NT2/D1 (cell line): ENCODE measurements around the gene TM2D3.

Experiments
- DNase-seq: peaks from one replicate; pipeline ENCODE4 v3.0.0-alpha.2; 2011; ENCODE audit warnings: low read depth, low spot score
- H3K27me3 ChIP-seq: 2 replicates; pipeline ENCODE4 v1.6.0; 2011; ENCODE audit warnings: mild to moderate bottlenecking; ENCODE audit not compliant: insufficient read length, insufficient read depth
- H3K36me3 ChIP-seq: 2 replicates; pipeline ENCODE4 v1.6.1; 2011; ENCODE audit warnings: mild to moderate bottlenecking, low read length, mixed read lengths; ENCODE audit not compliant: insufficient read depth, insufficient read length
- H3K4me1 ChIP-seq: 2 replicates; pipeline ENCODE4 v1.5.1; 2011; ENCODE audit not compliant: insufficient read depth, insufficient read length
- H3K4me3 ChIP-seq: 2 replicates; pipeline ENCODE4 v1.5.1; 2011; ENCODE audit warnings: low read depth; ENCODE audit not compliant: insufficient read length
- H3K9ac ChIP-seq: 2 replicates; pipeline ENCODE4 v1.6.0; 2011; ENCODE audit warnings: low read depth; ENCODE audit not compliant: insufficient read length
- H3K9me3 ChIP-seq: 2 replicates; pipeline ENCODE4 v1.5.1; 2011; ENCODE audit warnings: mild to moderate bottlenecking, low read length; ENCODE audit not compliant: insufficient read depth
- SUZ12 ChIP-seq: IDR thresholded peaks from 2 replicates; pipeline ENCODE4 v1.6.1; 2011; ENCODE audit not compliant: insufficient read length, insufficient read depth; ENCODE audit errors: extremely low read depth
- YY1 ChIP-seq: IDR thresholded peaks from 2 replicates; pipeline ENCODE4 v1.6.1; 2011; ENCODE audit not compliant: insufficient read length, insufficient read depth
- ZNF274 ChIP-seq: IDR thresholded peaks from 2 replicates; pipeline ENCODE4 v1.6.1; 2011; ENCODE audit warnings: mild to moderate bottlenecking, low read depth, low read length

The TM2D3 gene

GRCh38 chr15:101615414-101615985 is 36.7 kb downstream of the TM2D3 start:
- DNase-seq: no peak
- Histone ChIP-seq H3K9me3 (no peaks in the 10 kb centered on the region), H3K9ac (no peak overlapping the region), H3K4me1 (no peaks in the 10 kb centered on the region), H3K4me3 (no peak overlapping the region), H3K27me3 (no peaks in the 10 kb centered on the region), H3K36me3 (no peaks in the 10 kb centered on the region)
- no peak for TF ChIP-seq YY1
- TF ChIP-seq SUZ12: no peak
- no peak for TF ChIP-seq ZNF274

GRCh38 chr15:101614761-101615160 is 37.4 kb downstream of the TM2D3 start:
- no peak for DNase-seq
- no peaks in the 10 kb centered on the region for H3K4me1 ChIP-seq
- no peak overlapping the region for H3K4me3 ChIP-seq
- H3K9me3 ChIP-seq: no peaks in the 10 kb centered on the region
- no peaks in the 10 kb centered on the region for H3K36me3 ChIP-seq
- H3K9ac ChIP-seq: no peak overlapping the region
- no peaks in the 10 kb centered on the region for H3K27me3 ChIP-seq
- TF ChIP-seq SUZ12 (no peak), ZNF274 (no peak), YY1 (no peak)

GRCh38 chr15:101614001-101614585 is 38.1 kb downstream of the TM2D3 start:
- H3K4me3 ChIP-seq: no peak overlapping the region
- H3K9me3 ChIP-seq: no peaks in the 10 kb centered on the region
- no peak overlapping the region for H3K9ac ChIP-seq
- TF ChIP-seq SUZ12 (no peak), ZNF274 (no peak), YY1 (no peak)
- H3K27me3 ChIP-seq: no peaks in the 10 kb centered on the region
- H3K4me1 ChIP-seq: no peaks in the 10 kb centered on the region
- no peaks in the 10 kb centered on the region for H3K36me3 ChIP-seq
- no peak for DNase-seq

- no peak for DNase-seq
- no peaks in the 10 kb centered on the region for H3K27me3 ChIP-seq
- H3K4me3 ChIP-seq: no peak overlapping the region
- TF ChIP-seq YY1 (no peak), SUZ12 (no peak), ZNF274 (no peak)
- no peak overlapping the region for H3K9ac ChIP-seq
- H3K4me1 ChIP-seq: no peaks in the 10 kb centered on the region
- H3K9me3 ChIP-seq: no peaks in the 10 kb centered on the region
- no peaks in the 10 kb centered on the region for H3K36me3 ChIP-seq
Measured at GRCh38 chr15:101613130-101614000, 38.8 kb downstream of the TM2D3 start.

GRCh38 chr15:101612676-101613075 is 39.5 kb downstream of the TM2D3 start:
- H3K4me3 ChIP-seq: no peak overlapping the region
- H3K27me3 ChIP-seq: no peaks in the 10 kb centered on the region
- TF ChIP-seq ZNF274: no peak
- TF ChIP-seq SUZ12: no peak
- no peak for TF ChIP-seq YY1
- no peak for DNase-seq
- H3K36me3 ChIP-seq: no peaks in the 10 kb centered on the region
- no peak overlapping the region for H3K9ac ChIP-seq
- no peaks in the 10 kb centered on the region for H3K4me1 ChIP-seq
- H3K9me3 ChIP-seq: no peaks in the 10 kb centered on the region

- no peaks in the 10 kb centered on the region for H3K4me1 ChIP-seq
- DNase-seq: no peak
Measured at GRCh38 chr15:101611580-101612299, 40.4 kb downstream of the TM2D3 start.

GRCh38 chr15:101611007-101611406 is 41.2 kb downstream of the TM2D3 start:
- Histone ChIP-seq H3K27me3 (no peaks in the 10 kb centered on the region), H3K36me3 (no peaks in the 10 kb centered on the region), H3K4me3 (no peak overlapping the region), H3K4me1 (no peaks in the 10 kb centered on the region), H3K9ac (no peak overlapping the region), H3K9me3 (no peaks in the 10 kb centered on the region)
- DNase-seq: no peak
- TF ChIP-seq YY1: no peak
- no peak for TF ChIP-seq ZNF274
- TF ChIP-seq SUZ12: no peak

More at GRCh38 chr15:101611580-101612299, 40.4 kb downstream of the TM2D3 start:
- TF ChIP-seq YY1: no peak
- no peak for TF ChIP-seq SUZ12
- no peak for TF ChIP-seq ZNF274
- no peaks in the 10 kb centered on the region for H3K9me3 ChIP-seq
- no peaks in the 10 kb centered on the region for H3K36me3 ChIP-seq
- H3K9ac ChIP-seq: no peak overlapping the region
- no peaks in the 10 kb centered on the region for H3K27me3 ChIP-seq
- no peak overlapping the region for H3K4me3 ChIP-seq
